SK-N-MC (cell line): ENCODE data around the gene SGMS1.

Experiments used
- FOXP2 ChIP-seq: optimal IDR thresholded peaks from 2 replicates; pipeline ENCODE3; 2011; ENCODE audit warnings: mild to moderate bottlenecking, moderate library complexity; ENCODE audit not compliant: insufficient read depth; ENCODE audit errors: extremely low read length, control extremely low read depth
- POLR2AphosphoS5 ChIP-seq: IDR thresholded peaks from 2 replicates; pipeline ENCODE4 v1.6.1; 2012; ENCODE audit warnings: mild to moderate bottlenecking, low read depth, low read length, borderline replicate concordance

- TF ChIP-seq POLR2AphosphoS5 (no peak), FOXP2 (no peak)
Observed at GRCh38 chr10:50362547-50363125, 261.1 kb downstream of the SGMS1 start.
